Testis (tissue), 3 donors: Measurements from ENCODE around the gene OCSTAMP. TPM values are rescaled to one million over a fixed set of nuclear protein-coding genes. Genes with fewer than 3 reads are reported as not detected.

Experiments used
- DNase-seq: peaks from one replicate; pipeline ENCODE4 v3.0.0-alpha.2; 2019
- H3K27ac ChIP-seq, 2 donors: fragments of 200-600 bp; sonication (generic); one replicate each; pipeline ENCODE4 v1.5.1; 2019
- H3K27me3 ChIP-seq: fragments of 200-600 bp; sonication (generic); one replicate; pipeline ENCODE4 v1.5.1; 2019
- H3K36me3 ChIP-seq: fragments of 200-600 bp; sonication (generic); one replicate; pipeline ENCODE4 v1.5.1; 2017; ENCODE audit warnings: low read depth; ENCODE audit errors: missing control alignments
- H3K4me1 ChIP-seq: fragments of 200-600 bp; sonication (generic); one replicate; pipeline ENCODE4 v1.5.1; 2019
- H3K4me3 ChIP-seq, 2 donors: fragments of 200-600 bp; sonication (generic); one replicate each; pipeline ENCODE4 v1.5.1; 2017 to 2019
- H3K9me3 ChIP-seq: fragments of 200-600 bp; sonication (generic); one replicate; pipeline ENCODE4 v1.5.1; 2017
- POLR2A ChIP-seq: fragments of 450-650 bp; IDR thresholded peaks from one replicate; pipeline ENCODE4 v1.6.1; 2017; ENCODE audit warnings: antibody characterized with exemption, mild to moderate bottlenecking, moderate library complexity
- WGBS, 2 donors: methylation state at CpG; one replicate each; pipeline ENCODE4 v1.1.5; 2018; 5-methylcytosine and 5-hydroxymethylcytosine counted together
- intact Hi-C: fragments of 100-400 bp; cut with DNase I; formaldehyde crosslinking; loops from one replicate; pipeline ENCODE4 v1.15.1; 2023; ENCODE audit warnings: low total_unique reads
- polyA plus RNA-seq: library from polyadenylated mRNA; stranded (reverse); fragments of 350-450 nt; fragmentation: Illumina TruSeq; extraction: RNeasy Lipid Tissue Mini Kit (QIAGEN cat#74804); gene quantifications from one replicate; pipeline ENCODE4 v1.2.3, GENCODE V29; 2014; ENCODE audit warnings: low read depth, low replicate concordance; ENCODE audit not compliant: insufficient read depth
- total RNA-seq, 2 donors: library from RNA; depleted of rRNA; stranded (reverse); fragments of >200 nt; gene quantifications; one replicate each; pipeline ENCODE4 v1.2.3, GENCODE V29; 2016
- TF ChIP-seq, protein P1 (sequence below), 3 experiments: fragments of 450-650 bp in 2 of 3; fragments of 200-600 bp in 1 of 3; sonication (generic) in 1 of 3; IDR thresholded peaks; one replicate each; pipeline ENCODE4 v1.5.1; 2016 to 2019; ENCODE audit warnings: antibody characterized with exemption in 3 of 3, mild to moderate bottlenecking in 2 of 3, moderate library complexity in 1 of 3

The OCSTAMP gene
- total and polyA plus RNA-seq, 3 donors from 2014 or later, result 0.25 to 0.56 TPM; not detected in 1

DNA sequence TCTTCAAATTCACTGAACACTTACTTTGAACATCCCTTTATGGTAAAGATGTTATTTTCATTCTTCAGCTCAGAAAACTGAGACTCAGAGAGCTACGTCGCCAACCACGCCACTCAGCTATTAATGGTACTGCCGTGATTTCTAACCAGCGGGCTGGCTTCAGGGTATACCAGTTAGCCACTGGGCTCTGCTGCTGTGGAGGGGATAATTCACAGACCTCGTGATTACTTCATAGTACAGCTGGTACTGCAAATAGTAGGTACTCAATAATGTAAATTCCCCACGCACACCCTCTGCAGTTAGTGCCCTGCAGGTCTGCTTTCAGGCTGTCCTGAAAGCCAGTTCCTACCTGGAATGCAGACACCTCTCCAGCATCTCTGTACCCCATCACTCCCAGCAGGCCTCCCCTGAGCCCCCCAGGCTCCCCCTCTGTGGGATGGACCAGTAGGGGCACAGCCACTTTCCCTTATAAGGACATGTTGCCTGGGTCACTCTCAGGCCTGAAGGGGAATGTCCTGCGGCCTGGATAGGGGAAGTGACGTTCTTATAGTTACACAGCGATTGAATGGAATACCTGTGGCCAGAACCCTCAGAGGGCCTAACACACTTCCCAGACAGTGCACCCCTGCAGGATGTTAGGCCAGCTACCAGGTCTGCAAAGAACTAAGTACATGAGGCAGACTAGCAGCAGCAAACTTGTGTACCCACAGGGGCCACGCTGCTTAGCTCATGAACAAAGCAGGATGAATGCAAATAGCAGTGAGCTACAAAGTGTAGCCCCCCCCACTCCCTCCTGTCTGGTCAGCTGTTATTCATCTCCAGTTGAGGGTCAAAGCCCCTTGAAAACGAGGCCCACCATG lies 1.3 kb upstream of the OCSTAMP start:
- Histone ChIP-seq H3K4me3 (no peak overlapping the region), H3K4me1 (peaks cover 10% of the 10 kb centered on the region), H3K36me3 (no peaks in the 10 kb centered on the region), H3K27ac (no peak overlapping the region), H3K27me3 (no peaks in the 10 kb centered on the region), H3K9me3 (no peaks in the 10 kb centered on the region)
- intact Hi-C loops, result no loop called here
- TF ChIP-seq POLR2A, result no peak
- TF ChIP-seq, protein P1, sequence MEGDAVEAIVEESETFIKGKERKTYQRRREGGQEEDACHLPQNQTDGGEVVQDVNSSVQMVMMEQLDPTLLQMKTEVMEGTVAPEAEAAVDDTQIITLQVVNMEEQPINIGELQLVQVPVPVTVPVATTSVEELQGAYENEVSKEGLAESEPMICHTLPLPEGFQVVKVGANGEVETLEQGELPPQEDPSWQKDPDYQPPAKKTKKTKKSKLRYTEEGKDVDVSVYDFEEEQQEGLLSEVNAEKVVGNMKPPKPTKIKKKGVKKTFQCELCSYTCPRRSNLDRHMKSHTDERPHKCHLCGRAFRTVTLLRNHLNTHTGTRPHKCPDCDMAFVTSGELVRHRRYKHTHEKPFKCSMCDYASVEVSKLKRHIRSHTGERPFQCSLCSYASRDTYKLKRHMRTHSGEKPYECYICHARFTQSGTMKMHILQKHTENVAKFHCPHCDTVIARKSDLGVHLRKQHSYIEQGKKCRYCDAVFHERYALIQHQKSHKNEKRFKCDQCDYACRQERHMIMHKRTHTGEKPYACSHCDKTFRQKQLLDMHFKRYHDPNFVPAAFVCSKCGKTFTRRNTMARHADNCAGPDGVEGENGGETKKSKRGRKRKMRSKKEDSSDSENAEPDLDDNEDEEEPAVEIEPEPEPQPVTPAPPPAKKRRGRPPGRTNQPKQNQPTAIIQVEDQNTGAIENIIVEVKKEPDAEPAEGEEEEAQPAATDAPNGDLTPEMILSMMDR (IDR thresholded peaks at IDR 0.05), result no peak
- WGBS, 2 donors, result 83 to 88% methylated on average over 12 of the region's 12 CpGs
- DNase-seq, result no peak

DNA sequence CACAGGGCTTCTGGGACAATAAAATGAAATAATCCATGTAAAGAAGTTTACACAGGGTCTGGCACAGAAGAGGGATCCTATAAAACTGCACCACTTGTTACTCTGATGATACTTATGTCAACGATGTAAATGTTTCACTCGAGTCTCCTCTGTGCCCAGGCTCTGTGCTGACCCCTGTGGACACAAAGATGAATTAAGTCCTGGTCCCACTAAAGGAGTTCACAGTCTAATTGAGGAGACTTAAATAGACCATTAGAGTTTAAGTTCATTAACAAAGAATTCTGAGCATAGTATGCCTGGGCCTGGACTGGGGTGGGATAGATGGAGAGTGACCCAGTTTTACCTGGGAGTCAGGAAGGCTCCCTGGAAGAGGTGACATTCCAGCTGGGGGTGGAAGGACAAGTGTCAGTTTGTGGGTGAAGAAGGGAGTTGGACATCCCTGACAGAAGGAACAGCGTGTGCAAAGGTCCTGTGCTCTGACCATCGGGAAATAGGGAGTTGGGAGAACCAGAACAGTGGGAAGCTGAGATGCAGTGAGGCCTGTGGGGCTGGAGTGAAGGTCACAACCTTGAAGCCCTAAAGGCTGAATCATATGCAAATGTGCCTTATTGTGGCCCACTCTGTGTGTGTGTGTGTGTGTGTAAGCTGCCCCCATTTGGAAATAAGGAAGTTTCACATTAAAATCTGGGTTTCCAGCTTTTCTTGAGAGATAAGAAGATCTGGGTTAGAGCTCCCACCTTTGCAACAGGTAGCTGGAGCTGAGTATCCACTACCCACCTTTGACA lies 1.1 kb downstream of the OCSTAMP start:
- TF ChIP-seq POLR2A, result no peak
- TF ChIP-seq, protein P1 (IDR thresholded peaks at IDR 0.05), result no peak
- H3K27me3 ChIP-seq, result no peaks in the 10 kb centered on the region
- no peaks in the 10 kb centered on the region for H3K36me3 ChIP-seq
- peaks cover 11% of the 10 kb centered on the region for H3K4me1 ChIP-seq
- no peaks in the 10 kb centered on the region for H3K9me3 ChIP-seq
- no peak overlapping the region for H3K4me3 ChIP-seq
- intact Hi-C loops, result no loop called here
- no peak overlapping the region for H3K27ac ChIP-seq
- DNase-seq, result no peak
- WGBS, 2 donors, result 89 to 92% methylated on average over 4 of the region's 4 CpGs

DNA sequence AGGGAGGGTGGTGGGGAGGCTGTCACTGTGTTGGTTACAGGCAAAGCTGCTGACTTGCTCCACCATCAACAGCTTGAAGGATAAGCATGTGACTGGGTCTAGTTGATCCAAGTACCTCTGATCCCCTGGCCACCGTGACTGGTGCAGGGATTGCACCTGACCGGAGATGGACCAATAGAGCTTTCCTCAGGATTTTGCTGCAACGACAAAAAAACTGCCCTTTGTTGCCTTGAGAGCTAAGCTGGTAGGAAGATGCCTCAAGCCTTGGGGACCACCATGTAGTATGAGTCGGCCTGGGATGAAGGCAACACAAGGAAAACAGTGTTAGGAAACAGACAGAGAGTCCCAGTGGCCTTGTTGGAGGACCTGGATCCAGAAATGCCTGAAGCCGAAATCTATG lies 1.8 kb downstream of the OCSTAMP start:
- H3K4me1 ChIP-seq, result peaks cover 11% of the 10 kb centered on the region
- TF ChIP-seq POLR2A, result no peak
- WGBS, 2 donors, result 88 to 95% methylated on average over 5 of the region's 5 CpGs
- no peak overlapping the region for H3K4me3 ChIP-seq
- H3K27me3 ChIP-seq, result no peaks in the 10 kb centered on the region
- no peaks in the 10 kb centered on the region for H3K9me3 ChIP-seq
- intact Hi-C loops, result no loop called here
- H3K27ac ChIP-seq, result no peak overlapping the region
- H3K36me3 ChIP-seq, result no peaks in the 10 kb centered on the region
- no peak for DNase-seq

DNA sequence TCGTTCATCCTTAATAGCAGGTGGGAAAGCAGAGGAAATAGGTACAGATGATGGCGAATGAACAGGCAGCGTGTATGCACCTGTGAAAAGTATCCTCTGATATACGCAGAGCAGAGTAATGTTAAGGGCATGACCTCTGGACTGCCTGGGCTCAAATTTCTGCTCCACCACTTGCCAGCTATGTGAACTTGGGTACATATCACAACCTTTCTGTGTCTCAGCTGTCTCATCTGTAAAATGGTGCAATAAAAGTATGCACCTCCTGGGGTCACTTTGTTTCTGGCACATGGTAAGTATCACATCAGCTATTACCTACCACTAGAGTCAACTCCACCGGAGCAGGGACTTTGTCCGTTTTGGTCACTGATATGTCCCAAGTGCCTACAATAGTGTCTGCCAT lies 2.5 kb downstream of the OCSTAMP start:
- no peaks in the 10 kb centered on the region for H3K27me3 ChIP-seq
- intact Hi-C loops, result no loop called here
- H3K36me3 ChIP-seq, result no peaks in the 10 kb centered on the region
- WGBS, 2 donors, result 82 to 87% methylated on average over 6 of the region's 6 CpGs
- no peak for TF ChIP-seq POLR2A
- TF ChIP-seq, protein P1 (IDR thresholded peaks at IDR 0.05), result no peak
- DNase-seq, result no peak
- no peak overlapping the region for H3K4me3 ChIP-seq
- no peak overlapping the region for H3K27ac ChIP-seq
- H3K4me1 ChIP-seq, result peaks cover 11% of the 10 kb centered on the region
- H3K9me3 ChIP-seq, result no peaks in the 10 kb centered on the region

DNA sequence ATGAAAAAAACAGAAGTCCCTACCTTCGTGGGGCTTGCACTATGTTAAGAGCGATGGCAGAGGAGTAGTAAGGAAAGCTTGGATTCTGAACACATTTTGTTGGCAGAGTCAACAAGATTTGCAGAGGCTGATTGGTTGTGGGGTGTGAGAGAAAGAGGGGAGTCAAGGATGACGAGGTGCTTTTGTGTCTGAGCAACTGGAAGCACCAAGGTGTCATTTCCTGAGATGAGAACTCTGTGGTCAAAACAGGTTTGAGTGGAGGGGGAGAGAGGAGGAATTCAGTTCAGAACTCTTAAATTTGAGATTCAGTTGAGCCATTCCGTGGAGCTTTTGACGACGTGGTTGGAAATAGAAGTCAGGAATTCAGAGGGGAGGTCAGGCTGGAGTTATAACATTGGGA lies 3.5 kb downstream of the OCSTAMP start:
- Histone ChIP-seq H3K27me3 (no peaks in the 10 kb centered on the region), H3K4me1 (peaks cover 11% of the 10 kb centered on the region), H3K4me3 (no peak overlapping the region), H3K27ac (no peak overlapping the region), H3K9me3 (no peaks in the 10 kb centered on the region), H3K36me3 (no peaks in the 10 kb centered on the region)
- TF ChIP-seq POLR2A, result no peak
- TF ChIP-seq, protein P1 (IDR thresholded peaks at IDR 0.05), result no peak
- WGBS, 2 donors, result 29 to 30% methylated on average over 6 of the region's 6 CpGs
- intact Hi-C loops, result no loop called here
- no peak for DNase-seq
